NCI-H1105 treated with DMSO at 0.1 percent for 48 hours (cell line): Measurements from ENCODE around the gene OAS2.
"Not testable (repeated sequence)": the region's sequence is repeated elsewhere in the genome, so short reads cannot be mapped to it uniquely, and the experiment has no call there.

ENCODE experiments used
- DNase-seq: peaks from one replicate; lab custom pipeline; 2025; lab: John Stamatoyannopoulos, UW

The OAS2 gene

GRCh38 chr12:112985642-112986290 is 7.4 kb downstream of the OAS2 start:
- no peak for DNase-seq

GRCh38 chr12:112986291-112986800 is 8.0 kb downstream of the OAS2 start:
- DNase-seq = no peak

GRCh38 chr12:112987561-112987960 is 9.2 kb downstream of the OAS2 start:
- no peak for DNase-seq

- DNase-seq = no peak
Measured at GRCh38 chr12:112988224-112988623, 9.9 kb downstream of the OAS2 start.

- DNase-seq = not testable (repeated sequence)
Measured at GRCh38 chr12:112988823-112989385, 10.6 kb downstream of the OAS2 start.

GRCh38 chr12:112989806-112990205 is 11.5 kb downstream of the OAS2 start:
- DNase-seq = no peak

GRCh38 chr12:112992541-112993398 is 14.5 kb downstream of the OAS2 start:
- peak; percentile 60 for DNase-seq

GRCh38 chr12:112995008-112995407 is 16.7 kb downstream of the OAS2 start:
- no peak for DNase-seq

GRCh38 chr12:112996501-112996900 is 18.2 kb downstream of the OAS2 start:
- DNase-seq = no peak

GRCh38 chr12:112997506-112997905 is 19.2 kb downstream of the OAS2 start:
- no peak for DNase-seq

GRCh38 chr12:112998987-112999767 is 20.9 kb downstream of the OAS2 start:
- DNase-seq = peak; percentile 30

- no peak for DNase-seq
Measured at GRCh38 chr12:113000433-113000832, 22.1 kb downstream of the OAS2 start.

GRCh38 chr12:113002155-113002554 is 23.8 kb downstream of the OAS2 start:
- DNase-seq = no peak

GRCh38 chr12:113002676-113003075 is 24.4 kb downstream of the OAS2 start:
- DNase-seq = no peak

- DNase-seq = no peak
Measured at GRCh38 chr12:113003636-113004035, 25.3 kb downstream of the OAS2 start.

GRCh38 chr12:113005762-113006161 is 27.4 kb downstream of the OAS2 start:
- no peak for DNase-seq

- DNase-seq = no peak
Measured at GRCh38 chr12:113006206-113006605, 27.9 kb downstream of the OAS2 start.

- DNase-seq = no peak
Measured at GRCh38 chr12:113006641-113007040, 28.3 kb downstream of the OAS2 start.

- no peak for DNase-seq
Measured at GRCh38 chr12:113007166-113007565, 28.8 kb downstream of the OAS2 start.

- DNase-seq = no peak
Measured at GRCh38 chr12:113010701-113011100, 32.4 kb downstream of the OAS2 start.

GRCh38 chr12:113014565-113014964 is 36.2 kb downstream of the OAS2 start:
- no peak for DNase-seq

- no peak for DNase-seq
Measured at GRCh38 chr12:113016796-113017195, 38.5 kb downstream of the OAS2 start.
